HepG2 (cell line): Measurements from ENCODE around the gene LRRC45. TPM values are rescaled to one million over a fixed set of nuclear protein-coding genes. Genes with fewer than 3 reads are reported as not detected.
A peak's percentile ranks its signal among the peaks of the same experiment; 100 is the strongest.

Source experiments
- CBFB ChIP-seq: sonication (generic); formaldehyde crosslinking; IDR thresholded peaks from 2 replicates; pipeline ENCODE4 v1.4.0; 2020; ENCODE audit warnings: missing genetic modification reagents
- HOXA3 ChIP-seq: sonication (generic); formaldehyde crosslinking; IDR thresholded peaks from 2 replicates; pipeline ENCODE4 v1.5.0; 2020; ENCODE audit warnings: missing genetic modification reagents
- KDM5A ChIP-seq: fragments of 200-600 bp; sonication (generic); IDR thresholded peaks from 2 replicates; pipeline ENCODE4 v1.7.0; 2018; ENCODE audit warnings: antibody characterized with exemption, mild to moderate bottlenecking, low read length, borderline replicate concordance
- KDM5B ChIP-seq: sonication (generic); formaldehyde crosslinking; IDR thresholded peaks from 2 replicates; pipeline ENCODE4 v1.4.0; 2020; ENCODE audit warnings: missing genetic modification reagents, mild to moderate bottlenecking, borderline replicate concordance
- KLF6 ChIP-seq: IDR thresholded peaks from 2 replicates; pipeline ENCODE4 v1.8.0; 2016; ENCODE audit warnings: missing biosample characterization, missing genetic modification reagents
- MAFK ChIP-seq, 2 experiments: IDR thresholded peaks in 1 of 2; conservative IDR thresholded peaks in 1 of 2; 2 replicates each; pipeline ENCODE4 v1.6.1; 2011; ENCODE audit warnings: improper control_type of control experiment in 2 of 2, low read length in 2 of 2
- PPARG ChIP-seq: conservative IDR thresholded peaks from 2 replicates; pipeline ENCODE4 v1.6.1; 2016; ENCODE audit warnings: missing biosample characterization, missing genetic modification reagents
- RAD51 ChIP-seq: fragments of 450-650 bp; IDR thresholded peaks from 2 replicates; pipeline ENCODE4 v1.6.1; 2016; ENCODE audit warnings: borderline replicate concordance
- SRSF4 ChIP-seq: fragments of 200-400 bp; formaldehyde crosslinking; IDR thresholded peaks from one replicate; pipeline ENCODE4 v1.6.1; 2018; ENCODE audit warnings: mild to moderate bottlenecking, low read depth, low read length, moderate library complexity; ENCODE audit not compliant: poor library complexity, severe bottlenecking
- ZNF10 ChIP-seq: sonication (generic); formaldehyde crosslinking; IDR thresholded peaks from 2 replicates; pipeline ENCODE4 v1.4.0; 2020; ENCODE audit warnings: mild to moderate bottlenecking, low read depth, missing genetic modification reagents, borderline replicate concordance
- ZNF33A ChIP-seq: sonication (generic); formaldehyde crosslinking; IDR thresholded peaks from 2 replicates; pipeline ENCODE4 v1.5.1; 2020; ENCODE audit warnings: missing genetic modification reagents, mild to moderate bottlenecking, moderate library complexity, borderline replicate concordance
- ZNF367 ChIP-seq: sonication (generic); formaldehyde crosslinking; IDR thresholded peaks from 2 replicates; pipeline ENCODE4 v1.4.0; 2020; ENCODE audit warnings: missing genetic modification reagents, borderline replicate concordance
- ZNF501 ChIP-seq: sonication (generic); formaldehyde crosslinking; IDR thresholded peaks from 2 replicates; pipeline ENCODE4 v1.5.1; 2020; ENCODE audit warnings: mild to moderate bottlenecking, moderate library complexity, missing genetic modification reagents
- ZNF558 ChIP-seq: sonication (generic); formaldehyde crosslinking; IDR thresholded peaks from 2 replicates; pipeline ENCODE4 v1.9.0; 2022; ENCODE audit warnings: mild to moderate bottlenecking, missing genetic modification reagents, borderline replicate concordance
- ZNF713 ChIP-seq: sonication (generic); formaldehyde crosslinking; IDR thresholded peaks from 2 replicates; pipeline ENCODE4 v1.4.0; 2020; ENCODE audit warnings: mild to moderate bottlenecking, missing genetic modification reagents
- ZNF790 ChIP-seq: sonication (generic); formaldehyde crosslinking; IDR thresholded peaks from 2 replicates; pipeline ENCODE4 v1.8.0; 2022; ENCODE audit warnings: missing genetic modification reagents, mild to moderate bottlenecking, borderline replicate concordance
- polyA plus RNA-seq, 8 experiments: library from polyadenylated mRNA; depleted of rRNA in 3 of 8; stranded (reverse) in 7 of 8; unstranded in 1 of 8; fragments of >200 nt; fragmentation: Illumina TruSeq in 4 of 8; extraction: Trizol in 4 of 8; gene quantifications; 2 replicates each; pipeline versions ENCODE4 v1.2.1 to v1.2.3, GENCODE V29; 2011 to 2016; ENCODE audit warnings: low read depth in 4 of 8, missing spikeins in 1 of 8, mixed read lengths in 1 of 8; ENCODE audit not compliant: insufficient read depth in 1 of 8
- total RNA-seq, 5 experiments: library from RNA; depleted of rRNA; stranded (reverse); fragments of >200 nt; fragmentation: Illumina TruSeq; extraction: Trizol; gene quantifications; 2 replicates each; pipeline ENCODE4 v1.2.3, GENCODE V29; 2016; ENCODE audit warnings: low read depth in 1 of 5
- TF ChIP-seq, protein P1 (sequence below): sonication (generic); formaldehyde crosslinking; IDR thresholded peaks from 2 replicates; pipeline ENCODE4 v1.4.0; 2020; ENCODE audit warnings: missing genetic modification reagents
- TF ChIP-seq, protein P2 (sequence below): sonication (generic); formaldehyde crosslinking; IDR thresholded peaks from 2 replicates; pipeline ENCODE4 v1.4.0; 2020; ENCODE audit warnings: missing genetic modification reagents
- TF ChIP-seq, protein P3 (sequence below): sonication (generic); formaldehyde crosslinking; IDR thresholded peaks from 2 replicates; pipeline ENCODE4 v1.8.1; 2023; ENCODE audit warnings: missing genetic modification reagents, mild to moderate bottlenecking, borderline replicate concordance
- TF ChIP-seq, protein P4 (sequence below): sonication (generic); formaldehyde crosslinking; IDR thresholded peaks from 2 replicates; pipeline ENCODE4 v1.5.0; 2020; ENCODE audit warnings: mild to moderate bottlenecking, missing genetic modification reagents, moderate library complexity
- TF ChIP-seq, protein P5 (sequence below): sonication (generic); formaldehyde crosslinking; IDR thresholded peaks from 2 replicates; pipeline ENCODE4 v1.4.0; 2020; ENCODE audit warnings: mild to moderate bottlenecking, missing genetic modification reagents
- TF ChIP-seq, protein P6 (sequence below): sonication (generic); formaldehyde crosslinking; IDR thresholded peaks from 2 replicates; pipeline ENCODE4 v1.5.0; 2020; ENCODE audit warnings: mild to moderate bottlenecking, missing genetic modification reagents

LRRC45 gene
- total and polyA plus RNA-seq, 2 of the 13 experiments (the other 11 are each of a cell fraction or from before 2014, with no cell fraction given) = 11.6 to 48.1 TPM

DNA sequence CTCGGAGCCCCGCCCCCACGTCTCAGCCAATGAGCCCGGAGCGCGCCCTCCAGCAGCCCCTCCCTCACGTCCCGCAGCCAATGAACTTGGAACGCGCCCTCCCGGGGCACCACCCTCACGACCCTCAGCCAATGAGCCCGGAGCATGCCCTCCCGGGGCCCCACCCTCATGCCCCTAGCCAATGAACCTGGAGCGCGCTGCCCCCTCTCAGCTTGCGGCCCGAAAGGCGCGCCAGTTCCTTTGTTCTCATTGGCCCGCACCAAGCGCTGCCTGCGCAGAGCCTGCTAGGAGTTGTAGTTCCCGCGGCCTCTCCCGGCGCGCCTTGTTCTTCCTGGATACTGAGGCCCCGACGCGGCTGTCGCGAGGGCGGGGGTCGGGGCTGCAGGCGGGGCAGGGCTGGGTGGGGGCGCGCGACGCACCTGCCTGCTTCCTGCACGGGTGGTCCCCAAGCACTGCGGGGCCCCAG, at the start of gene LRRC45 (continued):
- TF ChIP-seq, protein P1, sequence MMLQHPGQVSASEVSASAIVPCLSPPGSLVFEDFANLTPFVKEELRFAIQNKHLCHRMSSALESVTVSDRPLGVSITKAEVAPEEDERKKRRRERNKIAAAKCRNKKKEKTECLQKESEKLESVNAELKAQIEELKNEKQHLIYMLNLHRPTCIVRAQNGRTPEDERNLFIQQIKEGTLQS (CRISPR knock-in tag) = no peak
- TF ChIP-seq ZNF10 (no peak), CBFB (no peak), RAD51 (no peak), ZNF501 (CRISPR knock-in tag) (no peak), PPARG (no peak), MAFK (conservative IDR thresholded peaks at IDR 0.05 in 1 of 2, IDR thresholded peaks at IDR 0.05 in 1 of 2; ENCODE audit: low read length in 2 of 2) (no peak), ZNF367 (no peak), KLF6 (CRISPR knock-in tag) (no peak), HOXA3 (CRISPR knock-in tag) (no peak; the same call in 1 of the 2 replicates), KDM5A (no peak), ZNF713 (CRISPR knock-in tag) (no peak), SRSF4 (no peak), KDM5B (CRISPR knock-in tag) (no peak), ZNF558 (CRISPR knock-in tag) (no peak), ZNF790 (no peak), ZNF33A (no peak)
- TF ChIP-seq, protein P2, sequence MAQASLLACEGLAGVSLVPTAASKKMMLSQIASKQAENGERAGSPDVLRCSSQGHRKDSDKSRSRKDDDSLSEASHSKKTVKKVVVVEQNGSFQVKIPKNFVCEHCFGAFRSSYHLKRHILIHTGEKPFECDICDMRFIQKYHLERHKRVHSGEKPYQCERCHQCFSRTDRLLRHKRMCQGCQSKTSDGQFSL (CRISPR knock-in tag) = no peak
- TF ChIP-seq, protein P3, sequence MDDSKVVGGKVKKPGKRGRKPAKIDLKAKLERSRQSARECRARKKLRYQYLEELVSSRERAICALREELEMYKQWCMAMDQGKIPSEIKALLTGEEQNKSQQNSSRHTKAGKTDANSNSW (CRISPR knock-in tag) = 0 out of 2 replicates have a peak, but pooled peaks have one; percentile 28
- TF ChIP-seq, protein P4, sequence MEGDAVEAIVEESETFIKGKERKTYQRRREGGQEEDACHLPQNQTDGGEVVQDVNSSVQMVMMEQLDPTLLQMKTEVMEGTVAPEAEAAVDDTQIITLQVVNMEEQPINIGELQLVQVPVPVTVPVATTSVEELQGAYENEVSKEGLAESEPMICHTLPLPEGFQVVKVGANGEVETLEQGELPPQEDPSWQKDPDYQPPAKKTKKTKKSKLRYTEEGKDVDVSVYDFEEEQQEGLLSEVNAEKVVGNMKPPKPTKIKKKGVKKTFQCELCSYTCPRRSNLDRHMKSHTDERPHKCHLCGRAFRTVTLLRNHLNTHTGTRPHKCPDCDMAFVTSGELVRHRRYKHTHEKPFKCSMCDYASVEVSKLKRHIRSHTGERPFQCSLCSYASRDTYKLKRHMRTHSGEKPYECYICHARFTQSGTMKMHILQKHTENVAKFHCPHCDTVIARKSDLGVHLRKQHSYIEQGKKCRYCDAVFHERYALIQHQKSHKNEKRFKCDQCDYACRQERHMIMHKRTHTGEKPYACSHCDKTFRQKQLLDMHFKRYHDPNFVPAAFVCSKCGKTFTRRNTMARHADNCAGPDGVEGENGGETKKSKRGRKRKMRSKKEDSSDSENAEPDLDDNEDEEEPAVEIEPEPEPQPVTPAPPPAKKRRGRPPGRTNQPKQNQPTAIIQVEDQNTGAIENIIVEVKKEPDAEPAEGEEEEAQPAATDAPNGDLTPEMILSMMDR (CRISPR knock-in tag) = peak; percentile 9; the same call in 1 of the 2 replicates
- TF ChIP-seq, protein P5, sequence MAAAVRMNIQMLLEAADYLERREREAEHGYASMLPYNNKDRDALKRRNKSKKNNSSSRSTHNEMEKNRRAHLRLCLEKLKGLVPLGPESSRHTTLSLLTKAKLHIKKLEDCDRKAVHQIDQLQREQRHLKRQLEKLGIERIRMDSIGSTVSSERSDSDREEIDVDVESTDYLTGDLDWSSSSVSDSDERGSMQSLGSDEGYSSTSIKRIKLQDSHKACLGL (CRISPR knock-in tag) = no peak
- TF ChIP-seq, protein P6, sequence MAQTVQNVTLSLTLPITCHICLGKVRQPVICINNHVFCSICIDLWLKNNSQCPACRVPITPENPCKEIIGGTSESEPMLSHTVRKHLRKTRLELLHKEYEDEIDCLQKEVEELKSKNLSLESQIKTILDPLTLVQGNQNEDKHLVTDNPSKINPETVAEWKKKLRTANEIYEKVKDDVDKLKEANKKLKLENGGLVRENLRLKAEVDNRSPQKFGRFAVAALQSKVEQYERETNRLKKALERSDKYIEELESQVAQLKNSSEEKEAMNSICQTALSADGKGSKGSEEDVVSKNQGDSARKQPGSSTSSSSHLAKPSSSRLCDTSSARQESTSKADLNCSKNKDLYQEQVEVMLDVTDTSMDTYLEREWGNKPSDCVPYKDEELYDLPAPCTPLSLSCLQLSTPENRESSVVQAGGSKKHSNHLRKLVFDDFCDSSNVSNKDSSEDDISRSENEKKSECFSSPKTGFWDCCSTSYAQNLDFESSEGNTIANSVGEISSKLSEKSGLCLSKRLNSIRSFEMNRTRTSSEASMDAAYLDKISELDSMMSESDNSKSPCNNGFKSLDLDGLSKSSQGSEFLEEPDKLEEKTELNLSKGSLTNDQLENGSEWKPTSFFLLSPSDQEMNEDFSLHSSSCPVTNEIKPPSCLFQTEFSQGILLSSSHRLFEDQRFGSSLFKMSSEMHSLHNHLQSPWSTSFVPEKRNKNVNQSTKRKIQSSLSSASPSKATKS = no peak
